Osteocyte (in vitro differentiated cells): ENCODE measurements around the gene KCNQ5. TPM values are rescaled to one million over a fixed set of nuclear protein-coding genes. Genes with fewer than 3 reads are reported as not detected.

Source experiments
- DNase-seq: peaks from one replicate; pipeline ENCODE4 v3.0.0; 2021; ENCODE audit warnings: mixed read lengths; ENCODE audit not compliant: unreplicated experiment; ENCODE audit errors: extremely low spot score
- H3K27ac Mint-ChIP-seq: one replicate; pipeline ENCODE4 v1.8.0; 2021; ENCODE audit warnings: mild to moderate bottlenecking, mixed read lengths; ENCODE audit not compliant: unreplicated experiment
- H3K27me3 Mint-ChIP-seq: one replicate; pipeline ENCODE4 v1.8.0; 2021; ENCODE audit warnings: mixed read lengths; ENCODE audit not compliant: unreplicated experiment
- H3K36me3 Mint-ChIP-seq: one replicate; pipeline ENCODE4 v1.8.0; 2021; ENCODE audit warnings: mixed read lengths; ENCODE audit not compliant: unreplicated experiment
- H3K4me1 Mint-ChIP-seq: one replicate; pipeline ENCODE4 v1.8.0; 2021; ENCODE audit warnings: mixed read lengths; ENCODE audit not compliant: unreplicated experiment
- H3K4me3 Mint-ChIP-seq: one replicate; pipeline ENCODE4 v1.8.0; 2021; ENCODE audit warnings: mild to moderate bottlenecking, moderate library complexity, mixed read lengths; ENCODE audit not compliant: unreplicated experiment
- H3K9me3 Mint-ChIP-seq: one replicate; pipeline ENCODE4 v1.8.0; 2021; ENCODE audit warnings: mixed read lengths; ENCODE audit not compliant: unreplicated experiment
- total RNA-seq: library from RNA; stranded (reverse); gene quantifications from 2 replicates; pipeline ENCODE4 v1.2.1, GENCODE V29; 2021
- TF ChIP-seq, protein P1 (sequence below): fragments of 200-600 bp; sonication (generic); IDR thresholded peaks from 2 replicates; pipeline ENCODE4 v1.5.0; 2021; ENCODE audit warnings: antibody characterized with exemption, mild to moderate bottlenecking, moderate library complexity

Gene KCNQ5
- total RNA-seq, 1 donor from 2014 or later: 7.2 TPM

DNA sequence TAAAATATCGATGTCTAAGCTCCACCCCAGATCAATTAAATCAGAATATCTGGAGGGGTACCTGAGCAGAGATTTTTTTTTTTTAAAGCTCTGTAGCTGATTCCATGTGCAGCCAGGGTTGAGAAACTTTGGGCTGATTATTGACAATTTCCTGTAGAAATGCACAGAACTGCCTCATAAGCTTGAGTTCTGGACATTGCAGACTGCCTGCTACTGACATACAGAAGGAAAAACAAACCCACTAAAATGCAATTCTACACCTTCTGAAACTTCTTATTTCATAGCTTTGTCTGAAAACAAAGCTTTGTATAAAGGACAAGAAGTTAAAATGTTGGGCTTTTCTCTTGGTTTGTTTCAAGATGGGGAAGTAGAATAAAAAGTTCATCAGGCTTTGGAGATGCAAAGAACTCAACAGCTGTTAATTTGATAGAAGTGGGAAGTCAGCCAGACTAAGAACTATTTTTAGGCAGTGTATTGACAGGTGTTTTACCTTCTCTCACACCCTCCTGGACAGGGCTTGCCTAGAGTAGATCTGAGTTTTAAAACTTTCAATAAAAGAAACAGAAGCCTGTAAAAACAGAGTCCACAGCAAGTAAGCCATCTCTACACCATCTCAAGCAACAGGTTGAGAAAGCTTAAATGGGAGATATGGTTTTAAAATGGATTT, 147.7 kb downstream of the KCNQ5 start:
- H3K36me3 Mint-ChIP-seq: peaks cover 2% of the 10 kb centered on the region
- H3K27me3 Mint-ChIP-seq: no peaks in the 10 kb centered on the region
- no peak overlapping the region for H3K27ac Mint-ChIP-seq
- TF ChIP-seq, protein P1, sequence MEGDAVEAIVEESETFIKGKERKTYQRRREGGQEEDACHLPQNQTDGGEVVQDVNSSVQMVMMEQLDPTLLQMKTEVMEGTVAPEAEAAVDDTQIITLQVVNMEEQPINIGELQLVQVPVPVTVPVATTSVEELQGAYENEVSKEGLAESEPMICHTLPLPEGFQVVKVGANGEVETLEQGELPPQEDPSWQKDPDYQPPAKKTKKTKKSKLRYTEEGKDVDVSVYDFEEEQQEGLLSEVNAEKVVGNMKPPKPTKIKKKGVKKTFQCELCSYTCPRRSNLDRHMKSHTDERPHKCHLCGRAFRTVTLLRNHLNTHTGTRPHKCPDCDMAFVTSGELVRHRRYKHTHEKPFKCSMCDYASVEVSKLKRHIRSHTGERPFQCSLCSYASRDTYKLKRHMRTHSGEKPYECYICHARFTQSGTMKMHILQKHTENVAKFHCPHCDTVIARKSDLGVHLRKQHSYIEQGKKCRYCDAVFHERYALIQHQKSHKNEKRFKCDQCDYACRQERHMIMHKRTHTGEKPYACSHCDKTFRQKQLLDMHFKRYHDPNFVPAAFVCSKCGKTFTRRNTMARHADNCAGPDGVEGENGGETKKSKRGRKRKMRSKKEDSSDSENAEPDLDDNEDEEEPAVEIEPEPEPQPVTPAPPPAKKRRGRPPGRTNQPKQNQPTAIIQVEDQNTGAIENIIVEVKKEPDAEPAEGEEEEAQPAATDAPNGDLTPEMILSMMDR: no peak
- H3K9me3 Mint-ChIP-seq: no peaks in the 10 kb centered on the region
- DNase-seq: no peak
- H3K4me1 Mint-ChIP-seq: peaks cover 4% of the 10 kb centered on the region
- H3K4me3 Mint-ChIP-seq: no peak overlapping the region

DNA sequence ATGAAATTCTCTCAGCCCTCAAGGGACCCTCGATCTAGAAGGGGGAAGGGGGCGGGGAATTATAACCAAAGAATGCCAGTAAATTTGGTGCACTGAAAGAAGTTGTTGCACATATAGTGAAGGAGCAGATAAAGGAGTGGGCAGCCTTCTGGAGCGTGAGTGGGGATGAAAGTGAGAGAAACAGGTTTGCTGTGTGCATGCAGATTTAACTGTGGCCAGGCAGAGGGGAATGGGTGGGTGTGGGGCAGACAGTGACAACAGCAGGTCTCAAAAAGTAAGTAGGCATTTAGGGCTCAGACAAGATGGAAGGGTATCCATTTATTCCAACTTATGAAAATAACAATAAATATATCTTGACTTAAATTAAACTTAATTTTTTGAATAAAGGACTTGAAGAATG, 149.1 kb downstream of the KCNQ5 start:
- Mint-ChIP-seq H3K9me3 (no peaks in the 10 kb centered on the region), H3K4me3 (no peak overlapping the region), H3K27me3 (no peaks in the 10 kb centered on the region), H3K36me3 (peaks cover 2% of the 10 kb centered on the region), H3K27ac (no peak overlapping the region), H3K4me1 (peaks cover 4% of the 10 kb centered on the region)
- DNase-seq: no peak
- TF ChIP-seq, protein P1: no peak

DNA sequence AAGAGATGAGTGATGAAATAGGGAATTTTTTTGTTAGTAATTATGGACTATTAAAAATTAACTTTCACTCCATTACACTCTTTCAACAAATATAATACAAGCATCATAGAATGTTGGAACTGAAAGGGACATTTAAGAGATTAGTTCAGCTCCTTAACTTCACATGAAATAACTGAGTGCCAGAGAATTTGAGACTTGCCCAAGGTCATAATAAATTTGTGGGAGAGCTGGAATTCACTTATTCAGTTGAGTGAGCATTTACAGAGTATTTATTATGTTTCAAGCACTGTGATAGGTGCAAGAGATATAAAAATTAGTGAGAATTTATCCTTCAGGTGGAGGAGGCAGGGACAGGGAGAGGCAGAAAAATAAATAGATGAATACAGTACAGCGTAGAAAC, 154.6 kb downstream of the KCNQ5 start:
- no peak for DNase-seq
- Mint-ChIP-seq H3K36me3 (no peaks in the 10 kb centered on the region), H3K27me3 (no peaks in the 10 kb centered on the region), H3K4me1 (peaks cover 4% of the 10 kb centered on the region), H3K9me3 (no peaks in the 10 kb centered on the region), H3K27ac (no peak overlapping the region), H3K4me3 (no peak overlapping the region)
- TF ChIP-seq, protein P1: no peak

DNA sequence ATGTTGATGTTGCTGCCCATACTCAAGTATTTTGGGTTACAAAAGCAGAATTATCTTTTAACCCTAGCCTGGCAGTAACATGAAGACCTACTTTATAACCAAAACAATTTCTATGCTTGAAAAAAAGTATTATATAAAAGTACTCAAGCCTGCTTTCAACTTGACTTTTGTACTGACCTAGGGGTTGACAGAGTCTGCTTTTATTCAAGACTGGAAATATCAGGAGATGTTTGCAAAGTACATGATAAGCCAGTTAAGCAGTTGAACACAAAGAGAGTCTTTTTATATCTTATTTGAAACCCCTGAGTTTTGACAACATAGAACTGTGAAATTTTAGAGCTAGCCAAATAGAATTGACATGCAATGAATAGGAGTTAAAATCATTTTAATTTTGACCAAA, 159.8 kb downstream of the KCNQ5 start:
- peaks cover 16% of the 10 kb centered on the region for H3K4me1 Mint-ChIP-seq
- H3K4me3 Mint-ChIP-seq: no peak overlapping the region
- no peaks in the 10 kb centered on the region for H3K9me3 Mint-ChIP-seq
- no peaks in the 10 kb centered on the region for H3K36me3 Mint-ChIP-seq
- TF ChIP-seq, protein P1: no peak
- no peaks in the 10 kb centered on the region for H3K27me3 Mint-ChIP-seq
- no peak for DNase-seq
- H3K27ac Mint-ChIP-seq: no peak overlapping the region

DNA sequence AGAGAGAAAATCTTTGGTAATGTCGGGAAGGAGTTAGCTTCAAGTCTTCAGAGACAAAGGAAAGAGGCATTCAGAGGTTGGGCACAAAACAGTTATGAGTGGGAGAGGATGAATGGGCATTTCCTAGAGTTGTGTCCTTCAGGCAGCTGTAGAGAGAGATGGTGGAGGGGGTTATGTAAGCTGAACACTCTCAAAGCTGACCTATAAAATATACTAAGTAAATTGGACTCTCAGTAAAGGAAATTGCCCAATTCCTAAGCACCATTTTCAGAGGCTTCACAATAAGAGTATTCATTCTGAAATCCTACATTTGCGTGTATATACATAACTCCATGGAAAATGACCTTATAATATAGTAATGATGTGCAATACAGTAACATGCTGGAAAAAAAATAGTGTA, 161.2 kb downstream of the KCNQ5 start:
- DNase-seq: no peak
- H3K4me3 Mint-ChIP-seq: no peak overlapping the region
- peaks cover 23% of the 10 kb centered on the region for H3K4me1 Mint-ChIP-seq

More for the DNA sequence above, 161.2 kb downstream of the KCNQ5 start:
- no peaks in the 10 kb centered on the region for H3K9me3 Mint-ChIP-seq
- no peak overlapping the region for H3K27ac Mint-ChIP-seq
- H3K36me3 Mint-ChIP-seq: no peaks in the 10 kb centered on the region
- H3K27me3 Mint-ChIP-seq: no peaks in the 10 kb centered on the region
- TF ChIP-seq, protein P1: no peak
